Uterus (tissue), 2 donors: ENCODE results near the gene SIPA1L3.
"Not testable (repeated sequence)": the region's sequence is repeated elsewhere in the genome, so short reads cannot be mapped to it uniquely, and the experiment has no call there.

Experiments
- POLR2A ChIP-seq, 2 donors: fragments of 450-650 bp; IDR thresholded peaks; one replicate each; pipeline ENCODE4 v1.6.1; 2016; ENCODE audit warnings: antibody characterized with exemption in 2 of 2, mild to moderate bottlenecking in 1 of 2, moderate library complexity in 1 of 2
- TF ChIP-seq, protein P1 (sequence below), 4 experiments: fragments of 200-600 bp in 2 of 4; fragments of 450-650 bp in 2 of 4; sonication (generic) in 2 of 4; IDR thresholded peaks; one replicate each; pipeline ENCODE4 v1.5.1; 2016 to 2019; ENCODE audit warnings: antibody characterized with exemption in 4 of 4, mild to moderate bottlenecking in 2 of 4, moderate library complexity in 1 of 4

DNA sequence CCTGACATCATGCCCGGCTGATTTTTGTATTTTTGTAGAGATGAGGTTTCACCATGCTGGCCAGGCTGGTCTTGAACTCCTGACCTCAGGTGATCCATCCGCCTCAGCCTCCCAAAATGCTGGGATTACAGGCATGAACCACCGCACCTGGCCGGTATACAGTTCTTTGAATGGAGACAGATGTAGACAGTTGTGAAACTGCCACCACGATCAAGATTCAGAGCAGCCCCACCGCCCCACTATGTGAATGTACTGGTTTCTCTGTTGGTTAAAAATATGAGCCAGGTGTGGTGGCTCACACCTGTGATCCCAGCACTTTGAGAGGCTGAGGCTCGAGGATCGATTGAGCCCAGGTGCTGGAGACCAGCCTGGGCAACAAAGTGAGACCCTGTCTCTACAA lies 123.0 kb downstream of the SIPA1L3 start:
- TF ChIP-seq, protein P1, sequence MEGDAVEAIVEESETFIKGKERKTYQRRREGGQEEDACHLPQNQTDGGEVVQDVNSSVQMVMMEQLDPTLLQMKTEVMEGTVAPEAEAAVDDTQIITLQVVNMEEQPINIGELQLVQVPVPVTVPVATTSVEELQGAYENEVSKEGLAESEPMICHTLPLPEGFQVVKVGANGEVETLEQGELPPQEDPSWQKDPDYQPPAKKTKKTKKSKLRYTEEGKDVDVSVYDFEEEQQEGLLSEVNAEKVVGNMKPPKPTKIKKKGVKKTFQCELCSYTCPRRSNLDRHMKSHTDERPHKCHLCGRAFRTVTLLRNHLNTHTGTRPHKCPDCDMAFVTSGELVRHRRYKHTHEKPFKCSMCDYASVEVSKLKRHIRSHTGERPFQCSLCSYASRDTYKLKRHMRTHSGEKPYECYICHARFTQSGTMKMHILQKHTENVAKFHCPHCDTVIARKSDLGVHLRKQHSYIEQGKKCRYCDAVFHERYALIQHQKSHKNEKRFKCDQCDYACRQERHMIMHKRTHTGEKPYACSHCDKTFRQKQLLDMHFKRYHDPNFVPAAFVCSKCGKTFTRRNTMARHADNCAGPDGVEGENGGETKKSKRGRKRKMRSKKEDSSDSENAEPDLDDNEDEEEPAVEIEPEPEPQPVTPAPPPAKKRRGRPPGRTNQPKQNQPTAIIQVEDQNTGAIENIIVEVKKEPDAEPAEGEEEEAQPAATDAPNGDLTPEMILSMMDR (IDR thresholded peaks at IDR 0.05), result not testable (repeated sequence)
- not testable (repeated sequence) for TF ChIP-seq POLR2A (IDR thresholded peaks at IDR 0.05)
